RWPE2 (cell line): ENCODE measurements around the gene DXO.

Experiments used
- ATAC-seq: fragments of 200-7000 bp; cut with Tn5 transposase; 3 replicates; pipeline ENCODE4 v1.9.1; 2021; ENCODE audit warnings: low read depth
- DNase-seq: peaks from one replicate; pipeline ENCODE4 v3.0.0-alpha.2; 2020; ENCODE audit warnings: low spot score
- H3K27ac ChIP-seq: fragments of 450-650 bp; 2 replicates; pipeline ENCODE4 v1.5.1; 2017; ENCODE audit warnings: mild to moderate bottlenecking; ENCODE audit not compliant: poor library complexity, severe bottlenecking
- H3K27me3 ChIP-seq: fragments of 250-450 bp; sonication (Bioruptor Pico); 2 replicates; pipeline ENCODE4 v1.5.1; 2021; ENCODE audit warnings: mild to moderate bottlenecking, moderate library complexity; ENCODE audit not compliant: insufficient read depth, poor library complexity, severe bottlenecking
- H3K36me3 ChIP-seq: fragments of 250-450 bp; sonication (Bioruptor Pico); 2 replicates; pipeline ENCODE4 v1.5.1; 2020; ENCODE audit warnings: low read depth, mild to moderate bottlenecking, moderate library complexity
- H3K4me1 ChIP-seq: fragments of 250-450 bp; sonication (Bioruptor Pico); 2 replicates; pipeline ENCODE4 v1.5.1; 2021; ENCODE audit warnings: mild to moderate bottlenecking, moderate library complexity; ENCODE audit not compliant: insufficient read depth, poor library complexity, severe bottlenecking
- H3K4me3 ChIP-seq: fragments of 250-450 bp; sonication (Bioruptor Pico); 2 replicates; pipeline ENCODE4 v1.5.1; 2021; ENCODE audit warnings: mild to moderate bottlenecking, moderate library complexity; ENCODE audit not compliant: severe bottlenecking
- H3K9me3 ChIP-seq: fragments of 250-450 bp; sonication (Bioruptor Pico); 2 replicates; pipeline ENCODE4 v1.5.1; 2021; ENCODE audit warnings: mild to moderate bottlenecking, moderate library complexity; ENCODE audit not compliant: severe bottlenecking
- CTCF ChIP-seq: fragments of 450-650 bp; IDR thresholded peaks from one replicate; pipeline ENCODE4 v1.5.1; 2017; ENCODE audit warnings: mild to moderate bottlenecking, moderate library complexity; ENCODE audit not compliant: poor library complexity, severe bottlenecking

DXO gene

GRCh38 chr6:31945507-31946369, 26.2 kb downstream of the DXO start, which contains the start of gene CFB:
CFB (plus strand) TSS chr6:31946095; CDS start chr6:31946222, 127 bp downstream.
- no peaks in the 10 kb centered on the region for H3K27me3 ChIP-seq
- peaks cover 10% of the 10 kb centered on the region for H3K4me1 ChIP-seq
- peak within 1 kb of the TSS; percentile 32 for H3K27ac ChIP-seq
- H3K9me3 ChIP-seq = no peaks in the 10 kb centered on the region
- no peak within 1 kb of the TSS for H3K4me3 ChIP-seq
- ATAC-seq = peak; percentile 74
- no peaks in the 10 kb centered on the region for H3K36me3 ChIP-seq
- TF ChIP-seq CTCF = no peak
- no peak for DNase-seq

GRCh38 chr6:31945154-31945506, 26.8 kb downstream of the DXO start:
- ATAC-seq (no peak), DNase-seq (no peak)
- Histone ChIP-seq H3K4me3 (no peak overlapping the region), H3K9me3 (no peaks in the 10 kb centered on the region), H3K36me3 (no peaks in the 10 kb centered on the region), H3K4me1 (peaks cover 10% of the 10 kb centered on the region), H3K27ac (peak overlapping the region; percentile 32), H3K27me3 (no peaks in the 10 kb centered on the region)
- no peak for TF ChIP-seq CTCF

GRCh38 chr6:31943742-31944141, 28.2 kb downstream of the DXO start:
- ATAC-seq (no peak), DNase-seq (no peak)
- no peaks in the 10 kb centered on the region for H3K27me3 ChIP-seq
- peaks cover 10% of the 10 kb centered on the region for H3K4me1 ChIP-seq
- H3K36me3 ChIP-seq = no peaks in the 10 kb centered on the region
- no peak overlapping the region for H3K4me3 ChIP-seq
- H3K9me3 ChIP-seq = no peaks in the 10 kb centered on the region
- H3K27ac ChIP-seq = no peak overlapping the region
- TF ChIP-seq CTCF = no peak

- no peak for DNase-seq
- no peak overlapping the region for H3K27ac ChIP-seq
- no peak overlapping the region for H3K4me3 ChIP-seq
- H3K27me3 ChIP-seq = no peaks in the 10 kb centered on the region
- H3K36me3 ChIP-seq = no peaks in the 10 kb centered on the region
- no peak for ATAC-seq
- H3K9me3 ChIP-seq = no peaks in the 10 kb centered on the region
- peaks cover 2% of the 10 kb centered on the region for H3K4me1 ChIP-seq
- no peak for TF ChIP-seq CTCF
These were observed 31.7 kb downstream of the DXO start for GRCh38 chr6:31940256-31940664.

- H3K27ac ChIP-seq = no peak overlapping the region
- H3K36me3 ChIP-seq = no peaks in the 10 kb centered on the region
- H3K4me1 ChIP-seq = no peaks in the 10 kb centered on the region
- no peak overlapping the region for H3K4me3 ChIP-seq
- no peak for DNase-seq
- TF ChIP-seq CTCF = no peak
- peaks cover under 1% of the 10 kb centered on the region for H3K9me3 ChIP-seq
- H3K27me3 ChIP-seq = no peaks in the 10 kb centered on the region
- ATAC-seq = no peak
These were observed 36.1 kb downstream of the DXO start for GRCh38 chr6:31935823-31936222.
